GM18858 (cell line): ENCODE results near the gene C22orf31.

ENCODE experiments used
- ATAC-seq: cut with Tn5 transposase; IDR thresholded peaks from one replicate; pipeline ENCODE4 v1.9.1; 2021; ENCODE audit not compliant: unreplicated experiment

Gene C22orf31

GRCh38 chr22:29081517-29082236, 20.0 kb upstream of the C22orf31 start:
- no peak for ATAC-seq

- no peak for ATAC-seq
Observed at GRCh38 chr22:29080106-29080975, 18.7 kb upstream of the C22orf31 start.

GRCh38 chr22:29079218-29079901, 17.7 kb upstream of the C22orf31 start:
- ATAC-seq, result no peak

GRCh38 chr22:29078869-29079207, 17.2 kb upstream of the C22orf31 start:
- no peak for ATAC-seq

- no peak for ATAC-seq
Observed at GRCh38 chr22:29078036-29078868, 16.6 kb upstream of the C22orf31 start.

GRCh38 chr22:29074276-29074772, 12.7 kb upstream of the C22orf31 start:
- ATAC-seq, result no peak

- no peak for ATAC-seq
Observed at GRCh38 chr22:29073618-29074275, 12.1 kb upstream of the C22orf31 start.

GRCh38 chr22:29072979-29073617, 11.5 kb upstream of the C22orf31 start, which contains the start of gene KREMEN1:
Gene KREMEN1 (plus strand): TSS chr22:29073035. CDS start chr22:29073131, 96 bp downstream.
- ATAC-seq, result no peak

- no peak for ATAC-seq
Observed at GRCh38 chr22:29072193-29072978, 10.8 kb upstream of the C22orf31 start.

- no peak for ATAC-seq
Observed at GRCh38 chr22:29071261-29072045, 9.8 kb upstream of the C22orf31 start.

- no peak for ATAC-seq
Observed at GRCh38 chr22:29070490-29070889, 8.9 kb upstream of the C22orf31 start.

- no peak for ATAC-seq
Observed at GRCh38 chr22:29069463-29069862, 7.8 kb upstream of the C22orf31 start.

- no peak for ATAC-seq
Observed at GRCh38 chr22:29065468-29066190, 4.0 kb upstream of the C22orf31 start.

- no peak for ATAC-seq
Observed at GRCh38 chr22:29062286-29062821, 723 bp upstream of the C22orf31 start.

GRCh38 chr22:29060931-29061330, 700 bp downstream of the C22orf31 start:
- no peak for ATAC-seq

GRCh38 chr22:29060251-29060869, 1.3 kb downstream of the C22orf31 start:
- ATAC-seq, result no peak

GRCh38 chr22:29056472-29056871, 5.2 kb downstream of the C22orf31 start:
- no peak for ATAC-seq
